ENCODE results near the gene ATXN2.
A peak's percentile ranks its signal among the peaks of the same experiment; 100 is the strongest.
"Not testable (repeated sequence)": the region's sequence is repeated elsewhere in the genome, so short reads cannot be mapped to it uniquely, and the experiment has no call there.

ATXN2 gene

DNA sequence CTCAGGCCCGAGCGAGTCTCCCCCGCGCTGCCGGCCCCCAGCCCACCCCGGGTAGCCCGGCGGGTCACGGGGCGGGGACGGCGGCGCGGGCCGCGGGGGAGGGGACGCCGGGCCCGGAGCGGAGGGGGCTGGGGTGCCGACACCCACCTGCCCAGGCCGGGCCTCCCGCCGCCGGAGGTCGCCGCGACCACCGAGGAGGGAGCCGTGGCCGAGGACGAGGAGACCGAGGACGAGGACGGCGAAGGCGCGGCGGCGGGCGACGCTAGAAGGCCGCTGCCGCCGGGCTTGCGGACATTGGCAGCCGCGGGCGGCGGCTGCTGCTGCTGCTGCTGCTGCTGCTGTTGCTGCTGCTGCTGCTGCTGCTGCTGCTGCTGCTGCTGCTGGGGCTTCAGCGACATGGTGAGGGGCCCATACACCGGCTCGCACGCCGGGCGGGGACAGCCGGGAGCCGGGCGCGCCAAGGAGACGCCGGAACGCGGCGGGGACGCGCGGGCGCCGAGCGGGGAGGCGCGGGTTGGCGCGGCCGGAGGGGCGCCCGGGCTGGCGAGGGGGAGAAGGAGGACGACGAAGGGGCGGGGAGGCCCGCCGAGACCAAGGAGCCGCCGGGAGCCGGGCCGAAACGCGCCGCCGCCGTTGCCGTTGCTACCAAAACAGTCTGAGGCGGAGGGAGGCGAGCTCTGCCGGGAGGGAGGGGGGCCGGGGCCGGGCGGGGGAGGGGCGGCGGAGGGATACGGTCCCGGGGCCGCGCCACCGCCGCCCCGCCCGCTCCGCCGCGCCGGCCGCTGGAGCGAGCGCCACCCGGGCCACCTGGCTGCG, at the start of gene ATXN2:
Gene ATXN2, minus strand, starts transcription at position 679 of the 816 bp plus-strand sequence. Its CDS starts 281 bp downstream, at position 398.
- no peak for DNase-seq (ENCODE audit: low read depth, low spot score)
- H3K27ac ChIP-seq, result peak within 1 kb of the TSS; percentile 95

- DNase-seq (ENCODE audit: low read depth, low spot score), result peak; percentile 18
- H3K27ac ChIP-seq, result peak overlapping the region; percentile 34
Observed at GRCh38 chr12:111645433-111645832, 46.3 kb upstream of the ATXN2 start.

DNA sequence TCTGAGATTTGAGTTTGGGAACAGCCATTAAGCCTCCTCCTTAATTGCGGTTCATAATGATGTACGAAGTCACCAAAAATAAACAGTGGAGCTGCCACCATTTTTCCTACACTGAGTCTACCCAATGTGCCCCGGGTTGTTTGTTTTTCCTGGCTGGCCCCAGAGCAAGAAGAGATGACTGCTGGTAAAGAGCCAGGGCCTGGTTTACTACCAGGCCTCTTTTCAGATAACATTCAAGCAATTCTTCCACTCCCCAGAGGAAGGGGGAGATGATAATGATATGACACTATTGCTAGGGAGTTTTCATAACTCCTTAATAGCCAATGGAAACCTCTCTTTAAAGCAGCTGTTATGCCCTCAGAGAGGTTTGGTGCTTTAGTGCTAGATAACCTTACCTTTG, 44.3 kb upstream of the ATXN2 start:
- no peak for DNase-seq (ENCODE audit: low read depth, low spot score)
- no peak overlapping the region for H3K27ac ChIP-seq

DNA sequence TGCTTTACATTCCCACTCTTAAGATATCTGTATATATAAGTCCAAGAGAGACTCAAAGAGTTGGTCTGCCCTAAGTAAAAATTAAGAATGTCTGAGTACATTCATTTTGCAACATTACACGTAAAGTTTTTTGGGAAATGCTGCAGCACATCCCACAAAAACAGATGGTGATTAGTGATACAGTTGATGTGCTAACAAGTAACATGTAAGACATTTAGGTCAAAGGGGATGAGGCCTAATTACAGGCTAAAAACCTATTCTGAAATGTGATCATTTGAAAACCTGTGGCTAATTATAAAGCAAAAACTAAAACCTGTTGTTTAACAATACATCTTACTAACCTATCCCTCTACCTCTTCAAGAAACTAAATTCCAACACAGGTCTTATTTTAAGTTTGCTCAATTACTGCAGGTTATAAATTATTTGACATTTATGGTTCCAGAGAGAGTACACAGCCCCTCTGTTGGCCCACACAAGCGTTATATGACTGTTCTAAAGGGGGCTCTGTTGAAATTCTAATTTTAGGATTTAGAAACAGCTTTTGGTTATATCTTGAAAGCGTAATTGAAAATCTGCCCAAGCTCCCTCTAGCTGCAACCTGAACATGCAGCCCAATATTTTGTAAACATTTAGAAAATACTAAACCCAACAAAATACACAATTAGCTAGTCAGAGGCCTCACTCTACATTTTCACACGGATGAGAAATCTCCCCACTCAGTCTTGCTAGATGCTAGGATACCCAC, 43.7 kb upstream of the ATXN2 start:
- no peak overlapping the region for H3K27ac ChIP-seq
- DNase-seq (ENCODE audit: low read depth, low spot score), result no peak

- no peak overlapping the region for H3K27ac ChIP-seq
- no peak for DNase-seq (ENCODE audit: low read depth, low spot score)
Observed at GRCh38 chr12:111640506-111640905, 41.4 kb upstream of the ATXN2 start.

- no peak overlapping the region for H3K27ac ChIP-seq
- no peak for DNase-seq (ENCODE audit: low read depth, low spot score)
Observed at GRCh38 chr12:111638556-111638955, 39.4 kb upstream of the ATXN2 start.

GRCh38 chr12:111636209-111636945, 37.3 kb upstream of the ATXN2 start:
- DNase-seq (ENCODE audit: low read depth, low spot score), result no peak
- H3K27ac ChIP-seq, result no peak overlapping the region

- DNase-seq (ENCODE audit: low read depth, low spot score), result no peak
- H3K27ac ChIP-seq, result no peak overlapping the region
Observed at GRCh38 chr12:111635524-111635923, 36.4 kb upstream of the ATXN2 start.

GRCh38 chr12:111628505-111629260, 29.6 kb upstream of the ATXN2 start:
- no peak overlapping the region for H3K27ac ChIP-seq
- no peak for DNase-seq (ENCODE audit: low read depth, low spot score)

DNA sequence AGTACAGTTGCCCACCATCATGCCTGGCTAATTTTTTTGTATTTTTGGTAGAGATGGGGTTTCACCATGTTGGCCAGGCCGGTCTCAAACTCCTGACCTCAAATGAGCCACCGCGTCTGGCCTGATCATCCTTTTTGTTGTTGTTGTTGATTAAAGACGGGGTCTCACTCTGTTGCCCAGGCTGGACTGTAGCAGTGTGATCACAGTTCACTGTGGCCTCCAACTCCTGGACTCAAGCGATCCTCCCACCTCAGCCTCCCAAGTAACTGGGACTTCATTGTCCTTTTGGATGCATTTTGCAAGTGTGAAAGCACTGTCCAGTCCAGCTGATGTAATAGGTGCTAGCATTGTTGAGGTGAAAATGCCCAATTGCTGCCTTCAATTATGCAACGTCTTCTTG, 27.1 kb upstream of the ATXN2 start:
- no peak for DNase-seq (ENCODE audit: low read depth, low spot score)

GRCh38 chr12:111624540-111624939, 25.4 kb upstream of the ATXN2 start:
- peak overlapping the region; percentile 44 for H3K27ac ChIP-seq
- DNase-seq (ENCODE audit: low read depth, low spot score), result peak; percentile 72

More for the DNA sequence above, 27.1 kb upstream of the ATXN2 start:
- no peak overlapping the region for H3K27ac ChIP-seq

DNA sequence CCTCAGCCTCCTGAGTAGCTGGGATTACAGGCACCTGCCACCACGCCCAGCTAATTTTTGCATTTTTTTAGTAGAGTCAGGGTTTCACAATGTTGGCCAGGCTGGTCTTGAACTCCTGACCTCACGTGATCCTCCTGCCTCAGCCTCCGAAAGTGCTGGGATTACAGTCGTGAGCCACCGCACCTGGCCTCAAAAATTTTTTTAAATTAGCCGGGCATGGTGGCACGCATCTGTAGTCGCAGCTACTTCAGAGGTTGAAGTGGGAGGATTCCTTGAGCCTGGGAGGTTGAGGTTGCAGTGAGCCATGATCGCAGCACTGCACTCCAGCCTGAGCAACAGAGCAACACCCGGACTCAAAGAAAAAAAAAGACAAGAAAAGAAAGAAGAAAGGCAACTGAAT, 18.7 kb upstream of the ATXN2 start:
- H3K27ac ChIP-seq; DNase-seq (ENCODE audit: low read depth, low spot score): not testable (repeated sequence)

DNA sequence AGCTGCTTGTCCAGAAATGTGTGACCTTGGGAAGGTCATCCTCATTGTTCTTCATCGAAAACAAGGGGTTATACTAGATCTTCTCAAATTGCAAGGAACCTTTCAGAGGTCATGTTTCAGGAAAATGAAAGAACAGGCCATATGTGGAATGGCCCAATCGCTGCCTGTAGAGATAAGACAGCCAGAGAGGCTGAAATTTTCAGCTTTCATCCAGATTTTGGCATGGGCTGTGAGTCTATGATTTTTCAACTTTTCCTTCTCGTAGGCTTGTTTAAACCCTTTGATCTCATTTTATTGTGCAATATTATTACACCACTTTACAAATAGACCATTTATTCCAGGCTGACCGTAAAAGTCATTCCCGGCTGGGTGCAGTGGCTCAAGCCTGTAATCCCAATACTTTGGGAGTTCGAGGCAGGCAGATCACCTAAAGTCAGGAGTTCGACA, 17.1 kb upstream of the ATXN2 start:
- no peak for DNase-seq (ENCODE audit: low read depth, low spot score)
- H3K27ac ChIP-seq, result no peak overlapping the region

GRCh38 chr12:111607239-111607638, 8.1 kb upstream of the ATXN2 start:
- no peak overlapping the region for H3K27ac ChIP-seq
- DNase-seq (ENCODE audit: low read depth, low spot score), result no peak

DNA sequence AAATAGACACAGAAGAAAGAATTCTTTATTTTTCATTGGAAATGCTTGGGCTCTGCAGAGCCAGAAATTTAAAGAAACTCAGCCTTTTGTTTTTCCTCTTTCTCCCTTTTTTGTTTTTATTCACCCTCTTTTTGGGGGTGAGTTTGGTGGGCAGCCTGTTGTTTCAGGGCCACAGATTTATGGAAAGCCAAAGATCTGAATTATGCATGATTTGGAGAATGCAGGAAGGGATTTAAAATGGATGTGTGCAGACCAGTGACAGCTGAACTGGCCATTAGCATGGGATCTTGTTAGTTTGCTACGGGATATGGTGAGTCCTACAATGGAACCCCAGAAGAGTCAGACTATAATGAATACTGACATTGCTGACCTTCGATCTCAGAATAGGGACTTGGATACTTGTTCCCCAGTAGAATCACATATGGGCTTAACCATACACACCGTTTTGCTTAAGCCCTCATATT, 7.7 kb upstream of the ATXN2 start:
- H3K27ac ChIP-seq, result no peak overlapping the region
- no peak for DNase-seq (ENCODE audit: low read depth, low spot score)

- H3K27ac ChIP-seq, result no peak overlapping the region
- DNase-seq (ENCODE audit: low read depth, low spot score), result no peak
Observed at GRCh38 chr12:111605911-111606766, 7.0 kb upstream of the ATXN2 start.

GRCh38 chr12:111602857-111603256, 3.7 kb upstream of the ATXN2 start:
- H3K27ac ChIP-seq; DNase-seq (ENCODE audit: low read depth, low spot score): not testable (repeated sequence)

- DNase-seq (ENCODE audit: low read depth, low spot score), result no peak
- H3K27ac ChIP-seq, result no peak overlapping the region
Observed at GRCh38 chr12:111602348-111602747, 3.2 kb upstream of the ATXN2 start.

DNA sequence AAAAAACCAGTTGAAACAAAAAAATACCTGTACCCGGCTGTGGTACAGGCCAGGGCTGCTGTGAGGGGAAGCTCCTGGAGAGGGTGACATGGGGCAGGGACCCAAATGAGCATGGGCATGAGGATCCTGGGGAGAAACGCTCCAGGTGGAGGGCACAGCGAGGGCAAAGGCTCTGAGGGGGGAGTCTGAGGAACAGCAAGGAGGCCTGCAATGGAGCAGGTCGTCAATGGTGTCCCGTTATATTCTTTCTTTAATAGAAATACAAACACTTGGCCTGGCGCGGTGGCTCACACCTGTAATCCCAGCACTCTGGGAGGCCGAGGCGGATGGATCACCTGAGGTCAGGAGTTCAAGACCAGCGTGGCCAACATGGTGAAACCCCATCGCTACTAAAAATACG, 1.9 kb upstream of the ATXN2 start:
- not testable (repeated sequence) for H3K27ac ChIP-seq; DNase-seq (ENCODE audit: low read depth, low spot score)

All from epithelial cell of prostate (primary cell).